NK-92 (cell line): ENCODE data around the gene SMURF2.
"Not testable (repeated sequence)": the region's sequence is repeated elsewhere in the genome, so short reads cannot be mapped to it uniquely, and the experiment has no call there.

Experiments
- DNase-seq: peaks from one replicate; lab custom pipeline; 2025; ENCODE audit not compliant: unreplicated experiment; lab: John Stamatoyannopoulos, UW

The SMURF2 gene

GRCh38 chr17:64667807-64668721 lies 6.0 kb upstream of the SMURF2 start:
- DNase-seq: not testable (repeated sequence)

- DNase-seq: not testable (repeated sequence)
Observed at GRCh38 chr17:64664299-64664981, 2.3 kb upstream of the SMURF2 start.

- not testable (repeated sequence) for DNase-seq
Observed at GRCh38 chr17:64663836-64664235, 1.7 kb upstream of the SMURF2 start.

GRCh38 chr17:64662774-64663367 lies 764 bp upstream of the SMURF2 start:
- no peak for DNase-seq

- DNase-seq: no peak
Observed at GRCh38 chr17:64661726-64661975, 456 bp downstream of the SMURF2 start.

GRCh38 chr17:64660978-64661725 lies 955 bp downstream of the SMURF2 start:
- not testable (repeated sequence) for DNase-seq

GRCh38 chr17:64660195-64660977 lies 1.7 kb downstream of the SMURF2 start:
- DNase-seq: not testable (repeated sequence)

GRCh38 chr17:64658931-64659330 lies 3.2 kb downstream of the SMURF2 start:
- DNase-seq: no peak

- no peak for DNase-seq
Observed at GRCh38 chr17:64657610-64658125, 4.4 kb downstream of the SMURF2 start.

- no peak for DNase-seq
Observed at GRCh38 chr17:64655704-64656103, 6.4 kb downstream of the SMURF2 start.

GRCh38 chr17:64653985-64654355 lies 8.1 kb downstream of the SMURF2 start:
- no peak for DNase-seq

- DNase-seq: no peak
Observed at GRCh38 chr17:64653325-64653984, 8.7 kb downstream of the SMURF2 start.

GRCh38 chr17:64651889-64652288 lies 10.2 kb downstream of the SMURF2 start:
- DNase-seq: no peak

- no peak for DNase-seq
Observed at GRCh38 chr17:64648234-64648633, 13.9 kb downstream of the SMURF2 start.

GRCh38 chr17:64647817-64648216 lies 14.3 kb downstream of the SMURF2 start:
- DNase-seq: no peak

- no peak for DNase-seq
Observed at GRCh38 chr17:64639516-64639915, 22.6 kb downstream of the SMURF2 start.

- DNase-seq: no peak
Observed at GRCh38 chr17:64638552-64639203, 23.4 kb downstream of the SMURF2 start.

- DNase-seq: no peak
Observed at GRCh38 chr17:64635647-64636305, 26.3 kb downstream of the SMURF2 start.

- no peak for DNase-seq
Observed at GRCh38 chr17:64634218-64634617, 27.9 kb downstream of the SMURF2 start.
